IMR-90 (cell line): ENCODE results near the gene FBRSL1. TPM values are rescaled to one million over a fixed set of nuclear protein-coding genes. Genes with fewer than 3 reads are reported as not detected.

Experiments
- ATAC-seq: fragments of 200-7000 bp; cut with Tn5 transposase; 2 replicates; pipeline ENCODE4 v1.9.1; 2020; ENCODE audit warnings: low read depth, mild to moderate bottlenecking, moderate library complexity
- BruUV-seq: library from RNA; stranded (reverse); fragments of 400-500 nt; replicated peaks from 2 replicates; lab custom pipeline; 2021; lab: Mats Ljungman, UMichigan
- CTCF ChIA-PET: fragments of 300-600 bp; formaldehyde crosslinking; extraction: SDS; loops from one replicate; lab custom pipeline; 2021; ENCODE audit warnings: antibody characterized with exemption; lab: Yijun Ruan, JAX
- POLR2A ChIA-PET: fragments of 300-600 bp; sonication (Branson Sonifier 250); formaldehyde crosslinking; loops from one replicate; lab custom pipeline; 2022; ENCODE audit warnings: antibody characterized with exemption; ENCODE audit not compliant: unreplicated experiment; lab: Charles Lee
- DNase-seq: peaks from one replicate; pipeline ENCODE4 v3.0.0; 2013
- H2AFZ ChIP-seq: replicated peaks from 2 replicates; pipeline ENCODE3; 2013; ENCODE audit warnings: low read length, mild to moderate bottlenecking; ENCODE audit not compliant: poor library complexity
- H2AK5ac ChIP-seq: 2 replicates; pipeline ENCODE4 v1.6.1; 2013; ENCODE audit warnings: low read depth, low read length, inconsistent platforms
- H2AK9ac ChIP-seq: replicated peaks from 2 replicates; pipeline ENCODE3; 2013; ENCODE audit warnings: mild to moderate bottlenecking, low read depth, low read length, moderate library complexity; ENCODE audit not compliant: poor library complexity
- H2BK120ac ChIP-seq: 2 replicates; pipeline ENCODE4 v1.6.1; 2013; ENCODE audit warnings: low read depth, low read length, inconsistent platforms
- H2BK15ac ChIP-seq: 3 replicates; pipeline ENCODE4 v1.6.1; 2013; ENCODE audit warnings: low read depth, low read length, inconsistent platforms
- H2BK20ac ChIP-seq: 2 replicates; pipeline ENCODE4 v1.6.1; 2013; ENCODE audit warnings: low read depth, mild to moderate bottlenecking, inconsistent platforms, low read length, moderate library complexity
- H2BK5ac ChIP-seq: 2 replicates; pipeline ENCODE4 v1.6.1; 2013; ENCODE audit warnings: mild to moderate bottlenecking, low read depth, low read length, inconsistent platforms; ENCODE audit not compliant: poor library complexity, severe bottlenecking
- H3K14ac ChIP-seq: replicated peaks from 2 replicates; pipeline ENCODE4 v1.6.1; 2013; ENCODE audit warnings: low read depth, low read length, inconsistent platforms
- H3K18ac ChIP-seq: 2 replicates; pipeline ENCODE4 v1.6.1; 2013; ENCODE audit warnings: low read depth, low read length, control low read depth
- H3K23ac ChIP-seq: 2 replicates; pipeline ENCODE4 v1.6.1; 2013; ENCODE audit warnings: low read depth, low read length, inconsistent platforms
- H3K27ac ChIP-seq: 2 replicates; pipeline ENCODE4 v1.5.1; 2013; ENCODE audit warnings: mild to moderate bottlenecking, control low read depth, low read length; ENCODE audit not compliant: insufficient read depth
- H3K27me3 ChIP-seq: 2 replicates; pipeline ENCODE4 v1.6.1; 2013; ENCODE audit warnings: low read length; ENCODE audit not compliant: control insufficient read depth, insufficient read depth
- H3K36me3 ChIP-seq: 2 replicates; pipeline ENCODE4 v1.6.1; 2013; ENCODE audit warnings: low read length, mixed read lengths; ENCODE audit not compliant: control insufficient read depth, insufficient read depth
- H3K4ac ChIP-seq: 2 replicates; pipeline ENCODE4 v1.6.1; 2013; ENCODE audit warnings: low read depth, low read length, inconsistent platforms
- H3K4me1 ChIP-seq: 2 replicates; pipeline ENCODE4 v1.6.1; 2013; ENCODE audit warnings: low read length, mixed read lengths; ENCODE audit not compliant: control insufficient read depth, insufficient read depth
- H3K4me2 ChIP-seq: 2 replicates; pipeline ENCODE4 v1.6.1; 2013; ENCODE audit warnings: low read depth, mild to moderate bottlenecking, control low read depth, low read length, moderate library complexity
- H3K4me3 ChIP-seq: 2 replicates; pipeline ENCODE4 v1.5.1; 2013; ENCODE audit warnings: low read depth, mild to moderate bottlenecking, control low read depth, low read length, moderate library complexity; ENCODE audit not compliant: insufficient read depth
- H3K56ac ChIP-seq: 2 replicates; pipeline ENCODE4 v1.6.1; 2013; ENCODE audit warnings: low read length, inconsistent platforms; ENCODE audit not compliant: insufficient read depth; ENCODE audit errors: extremely low read depth
- H3K79me1 ChIP-seq, 2 experiments: 2 replicates each; pipeline ENCODE4 v1.6.1; 2013; ENCODE audit warnings: low read length in 2 of 2, inconsistent platforms in 1 of 2, low read depth in 1 of 2
- H3K9ac ChIP-seq: 2 replicates; pipeline ENCODE4 v1.6.1; 2013; ENCODE audit warnings: low read depth, low read length, control low read depth
- H3K9me1 ChIP-seq: 2 replicates; pipeline ENCODE4 v1.6.1; 2013; ENCODE audit warnings: low read length, inconsistent platforms; ENCODE audit not compliant: insufficient read depth
- H3K9me3 ChIP-seq: 2 replicates; pipeline ENCODE4 v1.6.1; 2013; ENCODE audit warnings: low read length; ENCODE audit not compliant: control insufficient read depth, insufficient read depth
- H4K20me1 ChIP-seq: 2 replicates; pipeline ENCODE4 v1.6.1; 2013; ENCODE audit warnings: low read length, inconsistent platforms; ENCODE audit not compliant: insufficient read depth
- H4K5ac ChIP-seq: 2 replicates; pipeline ENCODE4 v1.6.1; 2013; ENCODE audit warnings: mild to moderate bottlenecking, low read depth, low read length, control low read depth
- H4K8ac ChIP-seq, 2 experiments: 2 replicates each; pipeline ENCODE4 v1.6.1; 2013; ENCODE audit warnings: low read depth in 2 of 2, low read length in 2 of 2, control low read depth in 1 of 2, inconsistent platforms in 1 of 2
- H4K91ac ChIP-seq: 2 replicates; pipeline ENCODE4 v1.6.1; 2013; ENCODE audit warnings: low read depth, low read length, inconsistent platforms; ENCODE audit not compliant: insufficient read depth
- CEBPB ChIP-seq: IDR thresholded peaks from 2 replicates; pipeline ENCODE4 v1.6.1; 2012; ENCODE audit warnings: low read depth, low read length, improper control_type of control experiment
- RCOR1 ChIP-seq: IDR thresholded peaks from 2 replicates; pipeline ENCODE4 v1.6.1; 2012; ENCODE audit warnings: mild to moderate bottlenecking, low read length, improper control_type of control experiment; ENCODE audit not compliant: insufficient replicate concordance
- SMC3 ChIP-seq: fragments of 150-350 bp; IDR thresholded peaks from 2 replicates; pipeline ENCODE4 v1.6.1; 2016; ENCODE audit warnings: low read depth, mild to moderate bottlenecking, antibody characterized with exemption, low read length, moderate library complexity
- WGBS, 2 experiments: methylation state at CpG; one replicate each; pipeline versions ENCODE4 v1.1.5 to v1.1.7; 2013; ENCODE audit warnings: missing lambda C conversion rate in 2 of 2; ENCODE audit not compliant: insufficient read length in 1 of 2; ENCODE audit errors: extremely low coverage in 2 of 2; 5-methylcytosine and 5-hydroxymethylcytosine counted together
- dilution Hi-C: fragments of 300-500 bp; cut with HindIII; formaldehyde crosslinking; loops from one replicate; pipeline ENCODE4 v1.14.3; 2018; ENCODE audit warnings: low sequenced_read_pairs; ENCODE audit not compliant: unreplicated experiment
- in situ Hi-C: fragments of 300-500 bp; cut with MboI; formaldehyde crosslinking; loops from 3 replicates; pipeline ENCODE4 v1.14.3; 2019; ENCODE audit warnings: low sequenced_read_pairs, inconsistent platforms, mixed read lengths
- intact Hi-C: fragments of 100-400 bp; cut with micrococcal nuclease; formaldehyde crosslinking; loops from 2 replicates; pipeline ENCODE4 v1.10.0; 2022
- polyA plus RNA-seq, 3 experiments: library from polyadenylated mRNA; depleted of rRNA; stranded (reverse); fragments of >200 nt; gene quantifications; 2 replicates each; pipeline ENCODE4 v1.2.3, GENCODE V29; 2012; ENCODE audit warnings: low replicate concordance in 1 of 3
- total RNA-seq: library from RNA; depleted of rRNA; stranded (reverse); fragments of >200 nt; gene quantifications from 2 replicates; pipeline ENCODE4 v1.2.3, GENCODE V29; 2012

FBRSL1 gene
- total and polyA plus RNA-seq, 2 of the 4 experiments (the other 2 are of a cell fraction) = 0.36 to 10.8 TPM

- Histone ChIP-seq H3K27ac (no peak overlapping the region), H3K14ac (no peak overlapping the region), H3K23ac (no peak overlapping the region), H4K8ac (no peak overlapping the region), H3K27me3 (peaks cover 3% of the 10 kb centered on the region; the same call in 1 of the 2 replicates), H3K56ac (no peak overlapping the region), H2BK15ac (no peak overlapping the region), H3K4me3 (no peak overlapping the region), H2AFZ (no peak overlapping the region), H2BK5ac (no peak overlapping the region), H3K4me1 (peaks cover 13% of the 10 kb centered on the region; the same call in 1 of the 2 replicates), H3K79me1 (peaks cover 12 to 65% of the 10 kb centered on the region in 2 experiments), H3K4ac (no peak overlapping the region), H3K4me2 (no peak overlapping the region), H2AK9ac (no peak overlapping the region), H4K91ac (no peak overlapping the region), H2AK5ac (no peak overlapping the region), H2BK20ac (no peak overlapping the region), H3K18ac (no peak overlapping the region), H3K36me3 (0 out of 2 replicates have a peak, but pooled peaks cover 1% of the 10 kb centered on the region), H3K9me1 (no peaks in the 10 kb centered on the region), H4K20me1 (peaks cover 73% of the 10 kb centered on the region), H3K9me3 (no peaks in the 10 kb centered on the region), H2BK120ac (no peak overlapping the region), H4K5ac (no peak overlapping the region), H3K9ac (no peak overlapping the region)
- intact Hi-C loops (no loop called here), dilution Hi-C loops (no loop called here), in situ Hi-C loops (no loop called here)
- ChIA-PET CTCF (no interaction called here), POLR2A (no interaction called here)
- TF ChIP-seq CEBPB (no peak), SMC3 (no peak), RCOR1 (no peak)
- WGBS, 2 experiments = 95% methylated on average over 7 of the region's 12 CpGs; no CpG with 5 or more reads in 1 of the 2 experiments
- DNase-seq (no peak), ATAC-seq (no peak)
- BruUV-seq = no TSS peak
These were observed 3.0 kb downstream of the FBRSL1 start for GRCh38 chr12:132492951-132493350.
